Activated CD4-positive, alpha-beta T cell treated with anti-CD3 and anti-CD28 coated beads, Interleukin-2, amount 50 U/mL, for 24 hours (primary cell): Measurements from ENCODE around the gene GFRA4.

ENCODE experiments used
- DNase-seq, 2 donors: peaks; one replicate each; pipeline ENCODE4 v3.0.0-alpha.2; 2020; ENCODE audit warnings: low read depth in 1 of 2, low spot score in 1 of 2

Gene GFRA4

DNA sequence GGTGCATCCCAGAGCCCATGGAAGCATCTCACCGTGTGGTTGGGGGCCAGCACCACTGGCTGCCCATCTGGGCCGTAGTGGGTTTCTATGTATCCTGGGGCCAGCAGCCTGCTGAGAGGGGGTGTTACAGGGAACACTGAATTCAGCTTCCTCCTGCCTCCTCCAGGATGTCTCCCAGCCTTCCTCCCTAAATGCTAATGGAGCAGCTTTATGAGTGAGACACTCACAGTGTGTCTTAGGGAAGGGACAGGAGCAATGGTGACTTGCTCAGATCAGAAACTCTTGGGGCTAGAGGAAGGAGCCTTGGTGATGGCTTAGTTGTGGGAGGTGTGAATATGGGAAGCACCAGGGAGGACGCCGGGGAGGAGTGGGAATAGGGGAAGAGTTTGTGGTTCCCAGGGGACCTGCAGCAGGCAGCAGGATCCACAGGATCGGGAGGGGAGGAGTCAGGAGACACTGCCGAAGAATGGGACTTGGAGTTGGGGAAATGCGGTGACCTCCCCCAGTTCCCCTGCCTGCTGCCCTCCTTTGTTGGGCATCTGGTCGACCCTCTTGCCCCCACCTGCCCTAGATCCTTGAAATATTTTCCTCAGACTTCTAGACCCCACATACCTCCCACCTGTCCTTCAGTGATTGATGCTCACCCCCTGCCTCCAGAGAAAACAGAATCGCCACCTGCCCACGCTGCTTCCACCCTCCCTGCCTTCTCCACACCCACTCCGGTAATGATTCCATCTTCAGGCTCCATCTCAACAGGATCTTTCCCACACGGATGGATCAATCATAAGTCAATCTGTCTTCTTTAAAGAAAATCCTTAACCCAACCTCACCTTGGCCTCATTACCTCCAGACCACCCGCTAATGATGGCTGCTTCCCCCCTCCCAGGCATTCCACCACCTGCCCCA lies 12.0 kb upstream of the GFRA4 start:
- DNase-seq, result no peak

DNA sequence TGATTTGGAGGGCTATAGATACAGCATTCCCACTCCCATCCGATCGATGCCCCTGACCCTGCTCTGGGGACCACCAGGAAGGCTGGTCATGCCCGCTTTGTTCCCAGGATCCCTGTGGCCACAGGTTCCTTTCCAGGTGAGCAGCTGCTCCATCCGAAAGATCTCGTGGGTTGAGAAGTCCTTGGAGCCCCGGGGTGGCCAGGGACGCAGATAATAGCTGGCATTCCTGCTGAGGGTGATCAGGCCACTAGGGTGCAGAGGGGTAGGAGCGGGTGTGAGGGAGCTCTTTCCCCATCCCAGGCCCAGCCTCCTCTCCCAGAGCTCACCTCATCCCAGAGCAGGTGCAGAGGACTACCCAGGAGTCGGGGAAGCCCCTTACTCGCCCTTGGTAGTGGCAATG lies 11.2 kb upstream of the GFRA4 start:
- DNase-seq, result no peak

DNA sequence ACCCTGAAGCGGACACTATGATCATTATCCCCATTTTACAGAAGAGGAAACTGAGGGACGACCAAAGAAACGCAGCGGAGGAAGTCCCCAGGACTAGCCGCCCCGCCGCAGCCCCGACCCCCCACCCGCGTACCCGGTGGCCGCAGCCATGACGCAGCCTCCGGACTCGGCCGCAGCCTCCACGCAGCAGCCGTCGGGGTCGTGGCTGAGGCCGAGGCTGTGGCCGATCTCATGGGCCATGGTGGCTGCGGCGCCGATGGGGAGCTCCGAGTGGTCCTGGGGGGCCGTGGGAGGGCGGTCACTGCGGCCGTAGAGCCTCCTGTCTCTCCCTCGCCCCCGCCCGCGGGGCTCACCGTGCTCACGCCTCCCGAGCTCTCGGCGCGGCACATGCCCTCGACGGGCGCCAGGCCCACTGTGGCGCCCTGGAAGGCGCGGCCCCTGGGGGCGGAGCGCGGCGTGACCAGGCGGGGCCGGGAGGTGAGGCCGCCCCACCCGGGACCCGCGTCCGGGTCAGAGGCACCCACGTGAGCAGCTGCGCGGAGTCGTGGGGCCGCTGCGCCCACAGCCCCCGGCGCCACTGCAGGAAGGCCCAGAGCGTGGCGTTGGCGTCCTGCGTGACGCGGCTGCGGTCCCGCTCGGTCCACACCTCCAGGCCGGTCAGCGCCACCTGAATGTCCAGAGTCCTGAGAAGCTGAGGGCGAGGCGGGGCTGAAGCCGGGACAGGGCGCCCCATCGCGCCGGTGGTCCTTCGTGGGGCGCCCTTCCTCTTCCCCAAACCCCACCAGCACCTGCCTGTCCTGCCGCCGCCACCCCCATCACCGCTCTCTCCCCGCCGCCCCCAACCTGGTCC lies 10.2 kb upstream of the GFRA4 start:
- DNase-seq, result no peak

DNA sequence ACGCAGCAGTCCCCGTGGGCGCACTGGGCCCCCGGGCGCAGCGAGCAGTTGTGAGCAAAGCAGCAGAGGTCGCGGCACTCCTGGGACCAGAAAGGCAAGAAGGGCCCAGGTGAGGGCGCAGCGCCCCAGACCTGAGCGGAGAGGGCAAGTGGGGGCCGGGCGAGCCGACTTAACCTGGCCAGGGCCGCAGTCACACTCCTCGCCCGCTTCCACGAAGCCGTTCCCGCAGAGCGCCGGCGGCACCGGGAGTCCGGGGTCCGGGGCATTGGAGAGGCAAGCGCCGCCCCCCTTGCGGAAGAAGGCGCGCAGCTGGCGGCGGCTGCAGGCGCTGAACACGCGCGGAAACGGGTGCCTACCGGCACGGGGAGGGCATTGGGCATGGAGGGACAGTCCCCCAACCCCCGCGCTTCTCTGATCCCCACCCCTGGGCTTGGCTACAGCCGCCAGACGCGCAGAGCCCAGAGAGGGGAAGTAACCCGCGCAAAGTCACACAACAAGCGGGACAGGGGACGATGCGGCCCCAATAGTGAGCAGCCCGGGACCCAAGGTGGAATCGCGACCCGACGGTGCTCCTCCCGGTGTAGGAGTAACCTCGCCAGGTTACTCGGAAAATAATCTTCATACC lies 9.5 kb upstream of the GFRA4 start:
- DNase-seq, result no peak

DNA sequence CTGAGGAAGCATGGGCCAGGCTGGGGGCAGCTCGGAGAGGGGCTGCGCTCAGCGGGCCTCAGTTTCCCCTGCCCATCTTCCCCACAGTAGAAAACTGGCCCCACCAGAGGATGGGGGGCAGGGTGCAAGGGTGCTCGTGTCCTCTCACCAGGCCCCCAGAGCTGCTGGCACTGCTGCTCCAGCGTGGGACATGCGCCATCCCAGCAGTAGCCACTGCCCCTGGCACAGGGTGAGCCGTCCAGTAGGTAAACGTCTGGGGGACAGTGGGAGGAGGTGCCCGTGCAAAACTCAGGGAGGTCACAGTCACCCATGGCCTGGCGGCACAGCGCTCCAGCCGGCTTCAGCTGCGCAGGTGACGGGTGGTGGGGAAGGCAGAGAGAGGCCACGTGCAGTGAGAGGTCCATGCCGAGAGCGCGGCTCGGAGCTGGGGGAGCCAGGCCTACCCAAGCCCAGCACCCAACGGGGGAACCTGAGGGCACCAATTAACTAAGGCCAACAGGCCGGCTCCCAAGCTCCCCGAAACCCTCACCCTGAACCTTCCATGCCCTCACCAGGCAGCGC lies 8.9 kb upstream of the GFRA4 start:
- DNase-seq, result no peak

DNA sequence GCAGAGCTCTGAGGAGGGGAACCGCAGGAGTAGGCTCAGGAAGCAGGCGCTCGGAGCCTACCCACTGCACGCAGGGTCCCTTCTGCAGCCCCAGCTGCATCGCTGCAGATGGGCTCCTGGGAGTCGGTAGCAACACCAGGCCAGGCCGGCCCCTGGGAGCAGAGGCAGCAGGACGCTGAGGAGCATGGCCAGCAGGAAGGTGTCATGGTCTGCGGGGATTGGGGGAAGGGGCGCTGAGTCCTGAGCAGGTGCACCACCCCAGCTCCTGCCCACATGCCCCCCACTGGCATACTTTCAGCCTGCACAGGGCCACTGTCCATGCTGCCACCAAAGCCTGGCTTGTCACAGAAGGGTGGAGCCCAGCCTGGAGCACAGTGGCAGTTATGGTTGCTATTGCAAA lies 7.7 kb upstream of the GFRA4 start:
- DNase-seq, result no peak

DNA sequence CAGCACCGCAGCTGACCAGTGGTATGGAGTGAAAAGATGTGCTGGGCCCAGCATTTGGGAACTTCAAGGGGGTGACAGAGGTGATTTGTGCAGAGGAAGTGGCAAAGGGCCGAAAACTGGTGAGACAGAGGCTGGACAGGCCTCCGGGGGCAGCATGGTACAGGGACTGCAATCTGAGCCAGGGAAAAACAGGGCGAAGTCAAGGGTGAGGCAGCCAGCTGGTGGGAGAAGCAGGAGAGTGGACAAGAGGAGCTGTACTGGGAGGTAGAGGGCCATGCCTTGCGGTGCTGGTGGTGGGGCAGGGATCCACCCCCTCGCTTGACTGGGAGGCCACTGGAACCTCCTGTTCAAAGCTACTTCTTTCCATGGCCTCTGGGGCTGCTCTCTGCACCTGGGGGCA lies 7.3 kb upstream of the GFRA4 start:
- DNase-seq, result no peak

DNA sequence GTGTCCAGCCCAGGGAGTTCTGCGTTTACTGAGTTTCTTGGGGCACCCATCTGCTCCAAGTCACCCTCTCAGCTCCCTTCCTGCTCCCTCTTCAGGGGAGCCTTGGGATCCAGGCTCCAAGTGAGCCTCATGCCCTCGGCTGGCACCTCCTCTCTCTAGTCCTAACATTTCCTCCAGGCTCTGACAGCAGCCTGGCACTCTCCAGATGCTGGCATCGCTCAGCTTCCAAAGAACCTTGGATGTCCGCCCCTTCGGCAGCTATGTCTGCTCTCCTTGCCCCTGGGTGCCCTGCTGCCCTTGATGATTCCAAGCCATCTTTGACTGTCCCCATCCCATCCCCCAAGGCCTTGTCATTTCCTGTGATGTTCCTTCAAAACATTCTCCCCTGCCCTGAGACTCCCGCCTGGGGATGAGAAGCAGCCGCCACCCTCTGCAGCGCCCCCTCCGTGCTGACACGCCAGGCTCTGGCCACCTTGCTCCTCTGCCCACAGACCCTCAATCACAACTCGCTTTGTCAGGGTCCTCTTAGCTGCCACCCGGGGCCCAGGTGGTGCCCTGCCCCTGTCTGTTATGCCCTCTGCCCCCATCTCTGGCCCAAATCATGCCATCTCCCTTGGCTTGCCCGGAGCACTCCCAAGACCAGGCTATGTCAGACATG lies 6.6 kb upstream of the GFRA4 start:
- DNase-seq, result no peak

DNA sequence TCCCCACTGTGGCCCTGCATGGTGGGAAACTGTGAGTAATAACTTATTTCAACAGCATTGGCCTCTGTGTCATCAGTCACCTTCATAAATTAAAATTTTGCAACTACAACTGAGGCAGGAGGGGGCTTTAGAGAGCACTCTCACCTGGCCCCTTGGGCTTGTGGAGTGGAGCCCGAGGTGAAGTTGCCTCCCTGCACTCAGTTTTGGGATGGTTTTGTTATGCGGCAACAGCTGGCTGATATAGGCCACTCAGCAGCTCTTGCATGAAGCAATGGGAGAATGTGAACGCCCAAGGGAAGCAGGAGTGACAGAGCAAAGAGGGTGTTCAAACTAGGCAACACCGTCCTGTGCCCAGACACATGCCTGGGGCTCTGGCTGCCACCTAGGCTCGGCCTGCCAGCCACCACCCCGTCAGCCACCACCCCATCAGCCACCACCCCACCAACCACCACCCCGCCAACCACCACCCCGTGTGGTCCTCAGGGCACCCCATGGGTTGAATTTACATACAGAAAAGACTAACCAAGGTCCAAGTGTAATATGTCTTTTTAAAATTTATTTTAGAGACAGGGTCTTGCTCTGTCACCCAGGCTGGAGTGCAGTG lies 4.3 kb upstream of the GFRA4 start:
- DNase-seq, result no peak

DNA sequence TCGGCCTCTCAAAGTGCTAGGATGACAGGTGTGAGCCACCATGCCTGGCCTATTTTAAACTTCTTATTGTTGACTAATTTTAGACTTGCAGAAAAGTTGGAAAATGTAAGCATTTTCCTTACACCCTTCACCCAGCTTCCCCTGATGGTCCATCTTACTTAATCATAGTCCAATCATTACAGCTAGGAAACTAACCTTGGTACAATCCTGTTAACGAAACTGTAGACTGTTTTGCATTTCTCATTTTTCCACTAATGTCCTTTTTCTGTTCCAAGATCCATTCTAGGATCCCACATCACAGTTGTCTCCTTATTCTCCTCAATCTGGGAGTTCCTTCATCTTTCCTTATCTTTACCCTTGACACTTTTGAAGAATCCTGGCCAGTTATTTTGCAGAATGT lies 659 bp upstream of the GFRA4 start:
- DNase-seq, result no peak

DNA sequence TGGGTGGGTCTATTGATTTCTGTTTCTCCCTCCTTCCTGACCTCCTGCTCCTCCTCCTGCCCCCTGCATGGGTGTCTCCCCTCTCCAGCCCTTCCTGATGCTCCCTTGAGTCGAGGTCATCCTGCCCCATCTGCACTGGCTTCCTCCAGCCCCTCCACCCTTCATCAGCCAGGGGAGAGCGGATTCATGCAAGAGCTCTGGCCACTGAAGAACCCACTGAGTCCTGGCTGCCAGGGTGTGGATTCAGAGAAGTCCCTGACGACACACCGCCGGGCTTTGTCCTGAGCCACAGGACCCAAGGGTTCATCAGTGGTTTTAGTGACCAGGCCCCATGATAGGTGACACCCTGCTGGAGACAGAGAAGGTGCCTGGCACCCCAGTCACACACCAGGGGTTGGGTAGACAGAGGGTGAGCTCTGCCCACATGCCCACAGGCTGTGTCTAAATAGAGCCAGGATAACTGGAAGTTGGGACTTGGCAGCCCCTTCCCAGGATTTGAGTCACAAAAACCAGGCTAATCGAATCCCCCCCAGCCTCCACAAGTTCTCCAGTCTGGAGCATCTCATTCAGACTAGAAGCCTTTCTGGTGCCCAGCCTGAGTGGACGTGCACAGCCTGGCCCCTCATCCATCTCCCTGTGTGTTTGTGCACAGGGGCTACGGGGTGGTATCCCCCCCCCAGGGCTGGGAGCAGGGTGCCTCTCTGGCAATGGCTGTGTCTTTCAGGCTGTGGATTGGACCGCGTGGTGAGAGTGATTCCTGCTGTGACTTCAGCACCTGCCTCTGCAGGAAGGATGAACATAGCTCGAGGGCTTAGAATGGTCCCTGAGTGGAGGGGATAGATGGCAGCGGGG lies 1.2 kb downstream of the GFRA4 start:
- no peak for DNase-seq

DNA sequence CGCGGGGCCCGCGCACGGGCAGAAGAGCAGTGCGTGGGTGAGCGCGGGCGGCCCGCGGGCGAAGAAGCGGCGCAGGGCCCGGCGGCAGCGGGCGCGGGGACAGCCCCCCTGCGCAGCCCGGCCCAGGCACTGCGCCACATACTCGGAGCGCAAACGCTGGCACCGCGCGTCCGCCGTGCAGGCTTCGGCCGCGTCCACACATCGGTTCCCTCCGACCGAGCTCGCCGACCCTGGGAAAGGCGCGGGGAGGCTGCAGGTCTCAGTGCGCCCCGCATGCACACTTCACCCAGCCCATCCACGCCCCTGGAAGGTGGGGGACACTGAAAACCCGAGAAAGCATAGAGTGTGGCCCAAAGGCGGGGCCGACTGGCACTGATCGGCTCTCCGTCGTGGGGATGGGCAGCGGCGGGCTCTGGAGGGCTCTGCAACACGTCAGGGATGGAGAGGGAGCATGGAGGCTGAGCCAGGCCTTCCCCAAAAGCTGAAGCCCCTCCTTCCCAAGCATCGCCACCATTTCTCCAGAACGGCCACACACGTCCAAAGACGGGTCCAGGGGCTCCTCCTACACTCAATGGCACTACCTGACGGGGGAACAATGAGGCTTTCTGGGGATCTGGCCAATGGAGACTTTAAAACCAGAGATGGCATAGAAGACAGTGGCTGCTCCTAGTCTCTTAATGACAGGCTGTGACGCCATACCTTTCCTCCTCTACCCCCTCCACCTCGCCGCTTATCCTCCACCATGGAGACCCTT lies 2.0 kb downstream of the GFRA4 start:
- DNase-seq, result no peak

DNA sequence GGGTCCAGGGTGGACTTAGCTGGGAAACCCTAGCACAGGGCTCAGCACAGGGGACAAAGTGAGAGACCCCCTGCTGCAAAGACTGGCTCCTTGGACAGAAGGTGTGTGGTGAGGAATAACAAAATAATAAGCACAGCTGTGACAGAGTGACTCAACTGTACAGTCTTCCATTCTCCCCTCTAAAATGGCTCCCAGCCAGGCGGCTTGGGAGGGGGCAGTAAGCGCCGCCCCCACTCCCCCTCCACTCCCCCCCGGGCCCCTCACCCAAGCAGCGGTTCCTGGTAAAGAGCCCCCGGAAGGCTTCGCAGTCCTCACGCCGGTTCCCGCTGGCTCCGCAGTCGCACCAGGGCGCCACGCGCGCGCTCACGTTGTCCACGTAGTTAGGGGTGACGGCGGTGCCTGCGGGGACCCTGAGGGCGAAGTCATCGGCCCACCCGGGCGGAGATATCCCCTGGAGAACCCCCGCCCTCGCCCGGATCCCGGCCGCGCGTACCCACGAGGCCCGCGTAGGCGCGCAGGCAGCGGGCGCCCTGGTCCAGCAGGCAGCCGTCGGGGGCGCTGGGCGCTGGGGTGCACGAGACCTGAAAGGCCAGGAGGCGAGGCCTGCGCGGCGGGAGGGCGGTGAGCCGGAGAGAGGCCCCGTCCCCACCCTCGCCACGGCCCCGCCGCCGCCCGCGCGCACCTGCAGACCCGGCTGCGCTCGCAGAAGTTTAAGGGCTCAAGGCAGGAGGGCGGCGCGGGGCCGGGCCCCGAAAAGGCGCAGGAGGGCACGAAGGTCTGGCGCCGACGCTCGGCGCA lies 2.7 kb downstream of the GFRA4 start:
- DNase-seq, result no peak

DNA sequence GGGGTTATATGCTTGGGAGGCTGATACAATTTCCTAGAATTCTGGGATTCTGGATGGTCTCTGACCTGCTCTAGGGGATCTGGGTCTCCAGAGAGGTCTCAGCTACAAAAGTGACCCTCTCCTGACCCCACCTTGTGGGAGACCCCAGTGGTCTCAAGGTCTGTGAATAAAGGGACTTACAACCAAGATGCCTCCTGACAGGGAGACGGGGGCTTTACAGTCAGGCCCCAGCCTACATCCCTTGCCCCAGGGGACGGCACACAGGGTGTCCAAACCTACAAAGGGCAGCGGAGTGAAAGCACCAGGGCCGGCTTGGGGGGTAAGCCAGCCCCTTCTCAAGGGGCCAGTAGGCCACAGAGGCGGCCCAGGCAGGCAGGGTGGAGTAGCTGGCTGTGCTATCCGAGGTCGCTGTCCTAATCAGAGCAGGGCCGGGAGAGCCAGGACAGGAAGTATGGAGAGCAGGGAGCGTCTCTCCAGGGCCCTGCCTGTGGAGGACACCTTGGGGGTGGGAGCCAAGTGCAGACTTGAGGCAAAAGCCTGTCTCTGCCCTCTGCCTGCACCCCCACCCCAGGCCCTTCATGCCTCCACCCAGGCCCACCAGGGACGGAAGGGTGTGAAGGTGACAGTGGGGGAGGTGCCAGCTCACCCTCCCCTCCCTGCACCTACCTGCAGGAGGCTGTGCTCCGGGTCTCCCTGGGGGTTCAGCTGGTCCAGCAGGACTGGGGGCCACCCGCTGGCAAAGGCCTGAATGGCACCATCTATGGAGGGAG lies 3.5 kb downstream of the GFRA4 start:
- DNase-seq, result no peak

DNA sequence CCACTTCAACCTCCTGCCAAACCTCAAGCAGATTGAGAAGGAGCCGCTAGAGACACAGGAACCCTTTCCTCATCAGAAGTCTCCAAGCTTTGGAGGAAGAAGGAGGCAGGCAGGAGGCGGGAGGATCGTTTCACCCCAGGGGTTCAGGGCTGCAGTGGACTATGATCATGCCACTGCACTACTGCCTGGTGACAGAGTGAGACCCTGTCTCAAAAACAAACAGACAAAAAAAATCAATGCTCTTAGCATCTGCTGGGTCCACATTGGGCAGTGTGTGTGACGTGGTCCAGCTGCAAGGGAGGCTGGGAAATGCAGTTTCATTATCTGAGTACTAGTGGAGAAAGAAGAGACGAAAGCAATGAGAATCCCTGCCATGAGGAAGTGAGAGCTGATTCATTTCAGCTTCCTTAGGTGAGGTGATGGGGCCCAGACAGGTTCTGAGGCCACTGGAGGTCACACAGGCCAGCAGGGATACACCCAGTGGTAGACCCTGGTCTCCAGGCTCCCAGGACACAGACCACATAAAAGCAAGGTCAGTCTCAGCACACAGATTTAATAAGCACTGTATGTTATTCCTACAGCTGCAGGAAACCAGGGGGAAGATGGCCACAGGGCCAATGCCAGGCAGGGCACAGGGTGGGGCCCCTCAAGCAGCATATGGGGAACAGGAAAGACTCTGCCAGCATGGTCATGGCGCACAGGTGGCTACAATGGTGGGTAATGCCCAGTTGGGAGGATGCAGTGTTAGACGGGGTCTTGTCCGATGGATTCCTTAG lies 4.3 kb downstream of the GFRA4 start:
- no peak for DNase-seq

DNA sequence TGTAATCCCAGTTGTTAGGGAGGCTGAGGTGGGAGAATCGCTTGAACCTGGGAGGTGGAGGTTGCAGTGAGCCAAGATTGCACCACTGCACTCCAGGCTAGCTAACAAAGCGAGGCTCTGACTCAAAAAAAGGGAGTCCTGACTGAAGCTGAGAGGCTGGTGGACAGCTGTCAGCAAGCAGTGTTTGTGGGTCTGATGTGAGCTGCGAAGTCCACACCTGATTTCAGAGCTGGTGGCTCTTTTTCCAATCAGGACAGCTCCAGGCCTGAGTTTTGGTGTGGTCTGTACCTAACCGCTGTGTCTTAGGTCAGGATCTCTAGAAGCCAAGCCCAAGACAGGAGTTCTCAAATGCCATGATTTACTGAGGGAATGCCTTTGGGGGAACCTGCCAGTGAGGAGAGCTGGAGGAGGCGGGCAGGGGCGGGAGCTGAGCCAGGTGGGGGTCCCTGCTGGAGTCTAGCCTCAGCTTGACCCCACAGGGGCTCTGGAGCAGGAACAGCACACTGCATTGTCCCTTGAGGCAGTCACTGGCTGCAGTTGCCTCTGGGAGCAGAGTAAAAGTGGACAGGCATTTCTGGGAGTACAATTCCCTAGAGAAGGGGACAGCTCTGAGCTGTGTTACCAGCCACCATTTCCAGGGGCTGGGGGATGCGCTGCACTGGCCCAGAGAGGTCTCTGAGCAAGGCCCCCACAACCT lies 5.0 kb downstream of the GFRA4 start:
- no peak for DNase-seq
